LNCaP clone FGC (cell line): ENCODE data around the gene CLSTN2.

Experiments
- DNase-seq: peaks from one replicate; pipeline ENCODE4 v3.0.0-alpha.2; 2011; ENCODE audit warnings: low read depth
- H3K4me3 ChIP-seq: 2 replicates; pipeline ENCODE4 v1.5.1; 2011; ENCODE audit warnings: mild to moderate bottlenecking, low read depth, low read length, control low read depth
- TF ChIP-seq, protein P1 (sequence below): IDR thresholded peaks from 2 replicates; pipeline ENCODE4 v1.5.1; 2012; ENCODE audit warnings: mild to moderate bottlenecking; ENCODE audit not compliant: control insufficient read depth, insufficient read depth; ENCODE audit errors: extremely low read depth

CLSTN2 gene

DNA sequence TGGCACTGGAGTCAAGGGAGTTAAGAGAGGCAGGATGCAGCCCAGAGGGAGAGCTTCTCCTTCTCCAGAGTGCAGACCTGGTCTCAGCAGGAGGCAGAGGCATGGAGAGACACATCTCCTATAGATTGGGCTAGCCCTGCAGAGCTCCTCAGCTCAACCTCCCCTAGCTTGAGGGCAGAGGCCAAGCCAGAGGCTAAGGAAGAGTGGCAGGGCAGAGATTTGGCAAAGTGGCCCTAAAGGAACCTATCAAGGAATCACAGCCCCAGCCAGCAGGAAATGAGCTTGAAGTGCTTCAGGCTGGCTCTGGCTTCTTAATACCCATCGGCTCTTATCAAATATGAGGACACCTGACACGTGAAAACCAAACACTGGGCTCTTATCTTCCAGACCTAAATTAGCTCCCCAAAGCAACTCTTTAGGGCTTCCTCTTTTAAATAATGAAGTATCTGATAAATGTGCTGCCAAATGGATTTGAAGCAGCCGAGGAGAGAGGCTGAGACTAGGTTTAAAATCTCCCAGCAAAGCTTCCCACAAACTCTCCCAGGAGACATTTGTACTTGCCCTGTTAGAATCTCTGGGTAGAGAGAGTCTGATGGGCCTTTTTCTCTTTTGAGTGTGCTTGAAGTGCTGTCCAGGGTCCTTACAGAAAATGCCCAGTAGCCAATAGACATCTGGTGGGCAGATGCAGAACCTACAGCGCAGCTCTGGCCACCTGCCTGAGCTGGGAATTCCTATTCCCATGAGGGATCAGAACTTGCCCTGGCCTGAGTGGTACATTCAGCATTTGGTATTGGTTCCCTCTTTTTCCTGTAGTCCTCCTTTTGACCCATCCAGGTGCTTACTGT, 271.4 kb downstream of the CLSTN2 start:
- H3K4me3 ChIP-seq: no peak overlapping the region
- no peak for DNase-seq
- TF ChIP-seq, protein P1, sequence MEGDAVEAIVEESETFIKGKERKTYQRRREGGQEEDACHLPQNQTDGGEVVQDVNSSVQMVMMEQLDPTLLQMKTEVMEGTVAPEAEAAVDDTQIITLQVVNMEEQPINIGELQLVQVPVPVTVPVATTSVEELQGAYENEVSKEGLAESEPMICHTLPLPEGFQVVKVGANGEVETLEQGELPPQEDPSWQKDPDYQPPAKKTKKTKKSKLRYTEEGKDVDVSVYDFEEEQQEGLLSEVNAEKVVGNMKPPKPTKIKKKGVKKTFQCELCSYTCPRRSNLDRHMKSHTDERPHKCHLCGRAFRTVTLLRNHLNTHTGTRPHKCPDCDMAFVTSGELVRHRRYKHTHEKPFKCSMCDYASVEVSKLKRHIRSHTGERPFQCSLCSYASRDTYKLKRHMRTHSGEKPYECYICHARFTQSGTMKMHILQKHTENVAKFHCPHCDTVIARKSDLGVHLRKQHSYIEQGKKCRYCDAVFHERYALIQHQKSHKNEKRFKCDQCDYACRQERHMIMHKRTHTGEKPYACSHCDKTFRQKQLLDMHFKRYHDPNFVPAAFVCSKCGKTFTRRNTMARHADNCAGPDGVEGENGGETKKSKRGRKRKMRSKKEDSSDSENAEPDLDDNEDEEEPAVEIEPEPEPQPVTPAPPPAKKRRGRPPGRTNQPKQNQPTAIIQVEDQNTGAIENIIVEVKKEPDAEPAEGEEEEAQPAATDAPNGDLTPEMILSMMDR: peak; percentile 27; the same call in 1 of the 2 replicates

DNA sequence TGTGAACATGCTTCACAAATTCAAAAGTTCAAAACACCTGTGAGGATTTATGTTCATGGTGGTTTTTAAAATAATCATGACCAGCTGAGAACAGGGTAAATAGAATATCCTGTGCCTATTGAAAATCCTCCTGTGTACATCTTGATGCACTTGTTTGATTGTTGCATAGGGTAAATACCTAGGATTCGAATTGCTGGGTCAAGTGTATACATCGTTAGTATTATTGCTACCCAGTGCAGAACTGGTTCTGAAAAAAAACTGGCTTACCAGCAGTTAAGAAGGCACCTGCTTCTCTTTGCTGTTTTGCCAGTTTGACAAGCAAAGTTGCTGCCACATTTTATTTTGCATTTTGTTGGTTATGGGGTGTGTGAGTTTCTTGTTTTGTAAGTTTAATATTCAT, 272.6 kb downstream of the CLSTN2 start:
- no peak overlapping the region for H3K4me3 ChIP-seq
- TF ChIP-seq, protein P1: no peak
- no peak for DNase-seq

GRCh38 chr3:140216249-140216648, 281.3 kb downstream of the CLSTN2 start:
- TF ChIP-seq, protein P1: peak; percentile 53
- no peak for DNase-seq
- H3K4me3 ChIP-seq: no peak overlapping the region

GRCh38 chr3:140219291-140219690, 284.3 kb downstream of the CLSTN2 start:
- TF ChIP-seq, protein P1: no peak
- no peak for DNase-seq
- no peak overlapping the region for H3K4me3 ChIP-seq

- DNase-seq: no peak
- no peak overlapping the region for H3K4me3 ChIP-seq
Measured at GRCh38 chr3:140219923-140220452, 285.0 kb downstream of the CLSTN2 start.

DNA sequence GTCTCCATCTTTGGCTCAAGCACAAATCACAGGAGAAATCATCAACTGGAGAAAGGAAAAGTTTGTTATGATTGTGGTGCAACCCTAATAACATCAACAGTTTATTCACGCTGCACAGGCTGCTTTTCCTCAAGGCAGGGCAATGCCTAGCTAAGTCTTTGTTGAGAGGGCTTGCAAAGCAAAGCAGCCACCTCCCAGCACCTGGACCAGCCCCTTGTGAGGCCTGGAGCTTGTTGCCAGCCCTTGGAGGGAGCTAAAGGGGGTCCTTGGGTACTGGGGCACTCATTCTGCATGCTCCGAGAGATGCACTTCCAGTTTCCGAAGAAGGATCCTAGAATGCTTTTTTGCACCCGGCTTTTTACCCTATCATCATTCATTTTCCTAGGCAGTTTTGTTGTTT, 288.2 kb downstream of the CLSTN2 start:
- H3K4me3 ChIP-seq: no peak overlapping the region
- no peak for DNase-seq
- TF ChIP-seq, protein P1: no peak

More at GRCh38 chr3:140219923-140220452, 285.0 kb downstream of the CLSTN2 start:
- TF ChIP-seq, protein P1: peak; percentile 32

- TF ChIP-seq, protein P1: no peak
- no peak overlapping the region for H3K4me3 ChIP-seq
- no peak for DNase-seq
Measured at GRCh38 chr3:140223631-140224030, 288.6 kb downstream of the CLSTN2 start.
